NT2/D1 (cell line): Measurements from ENCODE around the gene ATP5PO.

Experiments used
- SUZ12 ChIP-seq: IDR thresholded peaks from 2 replicates; pipeline ENCODE4 v1.6.1; 2011; ENCODE audit not compliant: insufficient read length, insufficient read depth; ENCODE audit errors: extremely low read depth
- YY1 ChIP-seq: IDR thresholded peaks from 2 replicates; pipeline ENCODE4 v1.6.1; 2011; ENCODE audit not compliant: insufficient read length, insufficient read depth
- ZNF274 ChIP-seq: IDR thresholded peaks from 2 replicates; pipeline ENCODE4 v1.6.1; 2011; ENCODE audit warnings: mild to moderate bottlenecking, low read depth, low read length

DNA sequence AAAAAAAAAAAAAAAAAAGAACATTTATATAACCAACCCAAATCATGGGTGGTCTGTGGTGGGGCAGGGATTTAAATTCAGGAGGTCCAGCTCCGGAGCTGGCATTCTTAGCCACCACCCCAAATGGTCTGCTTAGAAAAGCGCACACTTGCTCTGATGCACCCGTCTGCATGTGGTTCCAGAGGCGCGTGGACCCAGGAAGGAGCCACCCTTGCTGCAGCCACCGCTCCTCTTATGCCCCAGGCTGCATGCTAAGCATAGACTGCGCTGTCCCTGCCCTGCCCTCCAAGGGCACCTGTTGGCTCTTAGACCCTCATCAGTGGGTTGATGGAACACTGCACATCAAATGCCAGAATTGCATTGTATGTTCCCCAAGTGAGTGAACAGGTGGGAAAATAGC is 41.4 kb downstream of the ATP5PO start:
- no peak for TF ChIP-seq ZNF274
- TF ChIP-seq YY1 = no peak
- TF ChIP-seq SUZ12 = no peak
